Stimulated activated CD4-positive, alpha-beta T cell treated with anti-CD3 and anti-CD28 coated beads, Interleukin-12 subunit alpha, Interleukin-12 subunit beta, amount 100 ng/mL, for 4 hours (primary cell): Measurements from ENCODE around the gene FLT3.

Experiments
- DNase-seq: peaks from one replicate; pipeline ENCODE4 v3.0.0-alpha.2; 2020

Gene FLT3

GRCh38 chr13:27956576-27957300 lies 143.6 kb downstream of the FLT3 start:
- DNase-seq = no peak

DNA sequence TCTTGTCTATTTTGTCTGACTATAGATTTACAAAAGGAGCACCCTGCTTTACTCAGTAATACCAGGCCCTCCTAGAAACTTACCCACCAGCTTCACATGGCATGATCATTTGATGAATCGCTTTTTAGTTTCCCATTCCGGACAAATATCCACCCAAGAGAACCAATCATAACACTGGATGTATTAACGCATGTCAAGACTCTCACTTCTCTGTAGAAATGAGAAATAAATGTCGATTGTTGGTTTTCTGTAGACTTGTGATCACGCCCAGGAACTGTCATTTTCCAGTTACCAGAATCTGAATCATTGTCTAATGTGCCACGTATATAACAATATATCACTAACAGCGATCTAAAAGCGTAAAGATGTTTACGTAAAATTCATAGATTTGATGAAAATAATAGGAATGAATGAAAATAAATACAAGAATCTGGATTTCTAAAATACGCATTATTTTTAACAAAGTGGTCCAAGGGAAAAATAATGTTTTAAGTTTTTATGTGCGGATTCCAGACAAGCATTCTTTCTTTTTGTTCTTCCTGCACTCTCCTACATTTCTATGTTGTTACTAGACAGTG lies 145.3 kb downstream of the FLT3 start:
- DNase-seq = no peak

GRCh38 chr13:27954406-27954851 lies 145.9 kb downstream of the FLT3 start:
- DNase-seq = no peak

GRCh38 chr13:27953676-27954405 lies 146.5 kb downstream of the FLT3 start:
- DNase-seq = peak; percentile 69
